ENCODE measurements around the gene SLC6A20.

SLC6A20 gene

GRCh38 chr3:45795882-45796765 is at the start of gene SLC6A20:
Gene SLC6A20 (minus strand): TSS chr3:45796536. CDS start chr3:45796419, 117 bp downstream.
- peaks cover 0 to 15% of the 10 kb centered on the region in 2 donors for H3K4me1 ChIP-seq (ENCODE audit: control insufficient read depth in 1 of 2, insufficient read depth in 2 of 2, low read length in 2 of 2)
- no peak within 1 kb of the TSS for H3K27ac ChIP-seq (ENCODE audit: low read length)
- H3K27me3 ChIP-seq (ENCODE audit: low read depth, low read length), result peaks cover 23% of the 10 kb centered on the region
- no peaks in the 10 kb centered on the region for H3K36me3 ChIP-seq (ENCODE audit: control insufficient read depth in 1 of 2, insufficient read depth in 2 of 2, low read length in 2 of 2)
- peak within 1 kb of the TSS; percentile 61 to 67 for H3K4me3 ChIP-seq (ENCODE audit: low read depth in 1 of 2, low read length in 2 of 2)
- no peaks in the 10 kb centered on the region for H3K9me3 ChIP-seq (ENCODE audit: control insufficient read depth in 1 of 2, low read length in 2 of 2)

GRCh38 chr3:45844616-45845015 is 48.3 kb upstream of the SLC6A20 start:
- peaks cover 0 to 8% of the 10 kb centered on the region in 2 donors for H3K4me1 ChIP-seq (ENCODE audit: control insufficient read depth in 1 of 2, insufficient read depth in 2 of 2, low read length in 2 of 2)
- no peaks in the 10 kb centered on the region for H3K9me3 ChIP-seq (ENCODE audit: control insufficient read depth in 1 of 2, low read length in 2 of 2)
- no peaks in the 10 kb centered on the region for H3K27me3 ChIP-seq (ENCODE audit: low read depth, low read length)

GRCh38 chr3:45842851-45843625 is 46.7 kb upstream of the SLC6A20 start:
- no peak overlapping the region for H3K27ac ChIP-seq (ENCODE audit: low read length)
- peaks cover 0 to 8% of the 10 kb centered on the region in 2 donors for H3K4me1 ChIP-seq (ENCODE audit: control insufficient read depth in 1 of 2, insufficient read depth in 2 of 2, low read length in 2 of 2)
- H3K27me3 ChIP-seq (ENCODE audit: low read depth, low read length), result no peaks in the 10 kb centered on the region
- no peaks in the 10 kb centered on the region for H3K36me3 ChIP-seq (ENCODE audit: control insufficient read depth in 1 of 2, insufficient read depth in 2 of 2, low read length in 2 of 2)
- peak overlapping the region in 1 of 2 donors; percentile 80 for H3K4me3 ChIP-seq (ENCODE audit: low read depth in 1 of 2, low read length in 2 of 2)
- no peaks in the 10 kb centered on the region for H3K9me3 ChIP-seq (ENCODE audit: control insufficient read depth in 1 of 2, low read length in 2 of 2)

More at GRCh38 chr3:45844616-45845015, 48.3 kb upstream of the SLC6A20 start:
- no peaks in the 10 kb centered on the region for H3K36me3 ChIP-seq (ENCODE audit: control insufficient read depth in 1 of 2, insufficient read depth in 2 of 2, low read length in 2 of 2)
- H3K27ac ChIP-seq (ENCODE audit: low read length), result no peak overlapping the region
- no peak overlapping the region for H3K4me3 ChIP-seq (ENCODE audit: low read depth in 1 of 2, low read length in 2 of 2)

- Histone ChIP-seq H3K27ac (ENCODE audit: low read length) (no peak within 1 kb of the TSS), H3K4me3 (ENCODE audit: low read depth in 1 of 2, low read length in 2 of 2) (peak within 1 kb of the TSS; percentile 80 to 100)
These were observed 45.6 kb upstream of the SLC6A20 start, which contains the start of gene LZTFL1 for GRCh38 chr3:45841757-45842491. Gene LZTFL1 (minus strand): TSS chr3:45842119. CDS start chr3:45841991, 128 bp downstream.

GRCh38 chr3:45841420-45841756 is 45.1 kb upstream of the SLC6A20 start:
- Histone ChIP-seq H3K9me3 (ENCODE audit: control insufficient read depth in 1 of 2, low read length in 2 of 2) (no peaks in the 10 kb centered on the region), H3K27ac (ENCODE audit: low read length) (no peak overlapping the region), H3K27me3 (ENCODE audit: low read depth, low read length) (no peaks in the 10 kb centered on the region), H3K4me1 (ENCODE audit: control insufficient read depth in 1 of 2, insufficient read depth in 2 of 2, low read length in 2 of 2) (peaks cover 0 to 8% of the 10 kb centered on the region in 2 donors), H3K36me3 (ENCODE audit: control insufficient read depth in 1 of 2, insufficient read depth in 2 of 2, low read length in 2 of 2) (peaks cover 0 to 8% of the 10 kb centered on the region in 2 donors), H3K4me3 (ENCODE audit: low read depth in 1 of 2, low read length in 2 of 2) (peak overlapping the region; percentile 80 to 100)

More at GRCh38 chr3:45841757-45842491, 45.6 kb upstream of the SLC6A20 start, which contains the start of gene LZTFL1:
- Histone ChIP-seq H3K27me3 (ENCODE audit: low read depth, low read length) (no peaks in the 10 kb centered on the region), H3K4me1 (ENCODE audit: control insufficient read depth in 1 of 2, insufficient read depth in 2 of 2, low read length in 2 of 2) (peaks cover 0 to 8% of the 10 kb centered on the region in 2 donors), H3K9me3 (ENCODE audit: control insufficient read depth in 1 of 2, low read length in 2 of 2) (no peaks in the 10 kb centered on the region), H3K36me3 (ENCODE audit: control insufficient read depth in 1 of 2, insufficient read depth in 2 of 2, low read length in 2 of 2) (peaks cover 0 to 4% of the 10 kb centered on the region in 2 donors)

- H3K4me1 ChIP-seq (ENCODE audit: control insufficient read depth in 1 of 2, insufficient read depth in 2 of 2, low read length in 2 of 2), result peaks cover 0 to 8% of the 10 kb centered on the region in 2 donors
- no peaks in the 10 kb centered on the region for H3K27me3 ChIP-seq (ENCODE audit: low read depth, low read length)
- H3K36me3 ChIP-seq (ENCODE audit: control insufficient read depth in 1 of 2, insufficient read depth in 2 of 2, low read length in 2 of 2), result peaks cover 20 to 30% of the 10 kb centered on the region in 2 donors
- no peaks in the 10 kb centered on the region for H3K9me3 ChIP-seq (ENCODE audit: control insufficient read depth in 1 of 2, low read length in 2 of 2)
- no peak overlapping the region for H3K4me3 ChIP-seq (ENCODE audit: low read depth in 1 of 2, low read length in 2 of 2)
- H3K27ac ChIP-seq (ENCODE audit: low read length), result no peak overlapping the region
These were observed 42.1 kb upstream of the SLC6A20 start for GRCh38 chr3:45838466-45838865.

GRCh38 chr3:45832699-45833098 is 36.4 kb upstream of the SLC6A20 start:
- Histone ChIP-seq H3K4me3 (ENCODE audit: low read depth in 1 of 2, low read length in 2 of 2) (no peak overlapping the region), H3K27me3 (ENCODE audit: low read depth, low read length) (no peaks in the 10 kb centered on the region), H3K9me3 (ENCODE audit: control insufficient read depth in 1 of 2, low read length in 2 of 2) (no peaks in the 10 kb centered on the region), H3K27ac (ENCODE audit: low read length) (no peak overlapping the region), H3K4me1 (ENCODE audit: control insufficient read depth in 1 of 2, insufficient read depth in 2 of 2, low read length in 2 of 2) (no peaks in the 10 kb centered on the region), H3K36me3 (ENCODE audit: control insufficient read depth in 1 of 2, insufficient read depth in 2 of 2, low read length in 2 of 2) (peaks cover 39 to 60% of the 10 kb centered on the region in 2 donors)

- Histone ChIP-seq H3K9me3 (ENCODE audit: control insufficient read depth in 1 of 2, low read length in 2 of 2) (no peaks in the 10 kb centered on the region), H3K27ac (ENCODE audit: low read length) (no peak overlapping the region), H3K4me3 (ENCODE audit: low read depth in 1 of 2, low read length in 2 of 2) (no peak overlapping the region), H3K4me1 (ENCODE audit: control insufficient read depth in 1 of 2, insufficient read depth in 2 of 2, low read length in 2 of 2) (no peaks in the 10 kb centered on the region), H3K36me3 (ENCODE audit: control insufficient read depth in 1 of 2, insufficient read depth in 2 of 2, low read length in 2 of 2) (peaks cover 51% of the 10 kb centered on the region in 2 donors), H3K27me3 (ENCODE audit: low read depth, low read length) (no peaks in the 10 kb centered on the region)
These were observed 33.8 kb upstream of the SLC6A20 start for GRCh38 chr3:45830121-45830520.

- H3K9me3 ChIP-seq (ENCODE audit: control insufficient read depth in 1 of 2, low read length in 2 of 2), result no peaks in the 10 kb centered on the region
- H3K27ac ChIP-seq (ENCODE audit: low read length), result no peak overlapping the region
- H3K27me3 ChIP-seq (ENCODE audit: low read depth, low read length), result no peaks in the 10 kb centered on the region
- no peak overlapping the region for H3K4me3 ChIP-seq (ENCODE audit: low read depth in 1 of 2, low read length in 2 of 2)
- H3K4me1 ChIP-seq (ENCODE audit: control insufficient read depth in 1 of 2, insufficient read depth in 2 of 2, low read length in 2 of 2), result no peaks in the 10 kb centered on the region
- peaks cover 39 to 42% of the 10 kb centered on the region in 2 donors for H3K36me3 ChIP-seq (ENCODE audit: control insufficient read depth in 1 of 2, insufficient read depth in 2 of 2, low read length in 2 of 2)
These were observed 30.6 kb upstream of the SLC6A20 start for GRCh38 chr3:45826908-45827307.

GRCh38 chr3:45826321-45826720 is 30.0 kb upstream of the SLC6A20 start:
- H3K27ac ChIP-seq (ENCODE audit: low read length), result no peak overlapping the region
- no peaks in the 10 kb centered on the region for H3K9me3 ChIP-seq (ENCODE audit: control insufficient read depth in 1 of 2, low read length in 2 of 2)
- no peaks in the 10 kb centered on the region for H3K4me1 ChIP-seq (ENCODE audit: control insufficient read depth in 1 of 2, insufficient read depth in 2 of 2, low read length in 2 of 2)
- H3K36me3 ChIP-seq (ENCODE audit: control insufficient read depth in 1 of 2, insufficient read depth in 2 of 2, low read length in 2 of 2), result peaks cover 39 to 47% of the 10 kb centered on the region in 2 donors
- no peaks in the 10 kb centered on the region for H3K27me3 ChIP-seq (ENCODE audit: low read depth, low read length)
- H3K4me3 ChIP-seq (ENCODE audit: low read depth in 1 of 2, low read length in 2 of 2), result no peak overlapping the region
